ENCODE measurements around the gene GHR.

DNA sequence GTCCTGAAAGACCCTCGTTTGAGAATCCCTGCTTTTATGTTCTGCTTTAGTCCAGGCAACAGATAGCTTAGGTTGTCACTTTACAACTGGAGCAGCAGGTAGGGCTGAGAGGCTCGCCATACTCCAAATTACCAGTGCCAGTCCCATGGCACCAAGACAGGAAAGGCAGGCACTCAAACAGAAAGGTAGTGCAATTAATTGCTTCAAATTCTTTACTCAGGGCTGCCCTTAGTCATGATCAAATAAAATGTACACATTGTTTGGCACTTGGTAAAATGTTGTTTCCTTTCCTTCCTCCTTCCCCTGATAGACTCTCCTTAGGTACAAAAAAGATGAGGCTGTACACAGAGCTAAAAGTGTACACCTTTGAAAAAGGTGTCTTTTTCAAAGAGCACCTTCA, 217.6 kb downstream of the GHR start:
- TF ChIP-seq, protein P1, sequence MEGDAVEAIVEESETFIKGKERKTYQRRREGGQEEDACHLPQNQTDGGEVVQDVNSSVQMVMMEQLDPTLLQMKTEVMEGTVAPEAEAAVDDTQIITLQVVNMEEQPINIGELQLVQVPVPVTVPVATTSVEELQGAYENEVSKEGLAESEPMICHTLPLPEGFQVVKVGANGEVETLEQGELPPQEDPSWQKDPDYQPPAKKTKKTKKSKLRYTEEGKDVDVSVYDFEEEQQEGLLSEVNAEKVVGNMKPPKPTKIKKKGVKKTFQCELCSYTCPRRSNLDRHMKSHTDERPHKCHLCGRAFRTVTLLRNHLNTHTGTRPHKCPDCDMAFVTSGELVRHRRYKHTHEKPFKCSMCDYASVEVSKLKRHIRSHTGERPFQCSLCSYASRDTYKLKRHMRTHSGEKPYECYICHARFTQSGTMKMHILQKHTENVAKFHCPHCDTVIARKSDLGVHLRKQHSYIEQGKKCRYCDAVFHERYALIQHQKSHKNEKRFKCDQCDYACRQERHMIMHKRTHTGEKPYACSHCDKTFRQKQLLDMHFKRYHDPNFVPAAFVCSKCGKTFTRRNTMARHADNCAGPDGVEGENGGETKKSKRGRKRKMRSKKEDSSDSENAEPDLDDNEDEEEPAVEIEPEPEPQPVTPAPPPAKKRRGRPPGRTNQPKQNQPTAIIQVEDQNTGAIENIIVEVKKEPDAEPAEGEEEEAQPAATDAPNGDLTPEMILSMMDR (IDR thresholded peaks at IDR 0.05) = no peak
- TF ChIP-seq POLR2A (IDR thresholded peaks at IDR 0.05) = no peak
